ENCODE measurements around the gene FMO5.
A peak's percentile ranks its signal among the peaks of the same experiment; 100 is the strongest.
"Not testable (repeated sequence)": the region's sequence is repeated elsewhere in the genome, so short reads cannot be mapped to it uniquely, and the experiment has no call there.

Gene FMO5
- total RNA-seq, result 2.0 to 19.5 (median 7.0) reads per million in 18 experiments

GRCh38 chr1:147225193-147225730, at the start of gene FMO5:
FMO5 (minus strand) TSS chr1:147225339; CDS start chr1:147225029, 310 bp downstream.
- DNase-seq, result peak; percentile 69 to 70

- peak; percentile 34 to 62 for DNase-seq
Observed at GRCh38 chr1:147273409-147274336, 48.5 kb upstream of the FMO5 start.

DNA sequence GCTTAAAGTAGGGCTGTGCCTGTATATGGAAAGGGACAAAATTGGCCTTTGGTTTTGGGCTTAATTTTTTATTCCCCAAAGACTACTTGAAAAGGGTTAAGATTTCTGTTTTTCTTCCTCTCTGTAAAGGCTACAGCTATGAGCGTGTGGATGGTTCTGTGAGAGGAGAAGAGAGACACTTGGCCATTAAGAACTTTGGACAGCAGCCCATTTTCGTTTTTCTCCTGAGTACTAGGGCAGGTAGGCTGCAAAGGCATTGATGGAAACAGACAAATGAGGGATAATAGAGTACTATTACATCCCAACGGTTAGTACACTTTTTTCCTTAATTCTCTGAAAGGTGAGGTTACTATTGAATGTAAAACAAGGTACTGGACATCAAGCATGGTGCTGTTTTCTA, 46.9 kb upstream of the FMO5 start:
- no peak for DNase-seq

DNA sequence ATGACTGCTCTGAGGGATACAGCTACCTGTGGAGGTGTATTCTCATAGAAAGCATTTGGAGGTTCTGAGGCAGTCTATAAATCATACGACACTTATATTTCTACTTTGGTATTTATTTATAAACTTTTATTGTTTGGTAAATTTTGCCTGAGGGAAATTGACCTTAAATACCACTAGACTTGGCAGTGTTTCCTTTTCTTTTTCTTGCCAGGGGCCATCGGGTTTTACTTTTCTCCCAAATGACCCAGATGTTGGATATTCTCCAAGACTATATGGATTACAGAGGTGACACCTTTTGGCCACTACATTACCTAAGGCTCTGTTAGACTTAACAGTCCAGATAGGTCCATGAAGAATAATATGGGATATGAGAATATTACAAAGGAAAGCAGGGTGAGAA, 45.6 kb upstream of the FMO5 start:
- DNase-seq, result no peak

DNA sequence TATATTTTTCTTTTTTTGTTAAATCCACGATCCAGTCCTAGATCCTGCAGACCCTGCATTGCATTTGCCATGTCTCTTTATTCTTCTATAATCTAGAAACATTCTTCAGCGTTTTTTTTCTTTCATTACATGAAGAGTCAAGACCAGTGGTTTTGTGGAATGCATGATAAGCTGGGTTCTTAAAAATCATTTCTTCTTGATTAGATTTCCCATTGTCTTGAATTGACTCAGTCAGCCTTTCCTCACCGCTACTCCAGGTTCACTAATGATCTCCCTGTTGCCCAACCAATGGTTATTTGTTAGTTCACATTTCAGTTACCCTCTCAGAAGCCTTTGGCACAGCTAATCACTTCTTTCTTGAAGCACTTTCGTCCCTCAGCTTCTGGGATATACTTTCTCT, 42.6 kb upstream of the FMO5 start:
- no peak for DNase-seq

DNA sequence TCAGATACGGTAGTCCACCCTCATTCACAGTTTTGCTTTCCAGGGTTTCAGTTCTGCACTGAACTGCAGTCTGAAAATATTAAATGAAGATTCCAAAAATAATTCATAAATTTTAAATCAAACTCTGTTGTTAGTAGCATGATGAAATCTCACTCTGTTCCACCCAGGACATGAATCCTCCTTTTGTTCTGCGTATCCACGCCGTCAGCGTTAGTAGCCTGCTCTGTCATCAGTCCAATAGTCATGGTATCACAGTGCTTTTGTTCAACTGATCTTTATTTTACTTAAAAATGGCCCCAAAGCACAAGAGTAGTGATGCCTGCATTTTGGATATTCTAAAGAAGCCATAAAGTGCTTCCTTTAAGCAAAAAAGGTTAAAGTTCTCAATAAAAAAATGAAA, 41.2 kb upstream of the FMO5 start:
- no peak for DNase-seq

GRCh38 chr1:147264158-147264768, 39.1 kb upstream of the FMO5 start:
- DNase-seq, result no peak

DNA sequence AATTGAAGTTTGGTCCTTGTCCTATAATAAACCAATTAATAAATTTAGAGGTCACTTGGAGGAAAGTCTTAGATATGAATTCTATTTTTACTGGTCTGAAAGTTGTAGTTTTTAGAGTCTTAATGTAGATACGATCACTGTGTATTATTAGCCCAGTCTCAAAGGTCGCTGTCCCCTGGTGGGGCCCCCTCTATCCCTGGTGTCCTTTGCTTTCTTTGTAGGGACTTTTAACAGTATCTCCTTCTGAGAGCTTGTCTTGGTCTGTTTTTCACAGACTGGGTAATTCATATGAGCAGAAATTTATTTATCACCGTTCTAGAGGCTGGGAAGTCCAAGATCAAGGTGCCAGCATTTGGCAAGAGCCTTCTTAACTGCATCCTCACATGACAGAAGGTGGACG, 35.8 kb upstream of the FMO5 start:
- no peak for DNase-seq

DNA sequence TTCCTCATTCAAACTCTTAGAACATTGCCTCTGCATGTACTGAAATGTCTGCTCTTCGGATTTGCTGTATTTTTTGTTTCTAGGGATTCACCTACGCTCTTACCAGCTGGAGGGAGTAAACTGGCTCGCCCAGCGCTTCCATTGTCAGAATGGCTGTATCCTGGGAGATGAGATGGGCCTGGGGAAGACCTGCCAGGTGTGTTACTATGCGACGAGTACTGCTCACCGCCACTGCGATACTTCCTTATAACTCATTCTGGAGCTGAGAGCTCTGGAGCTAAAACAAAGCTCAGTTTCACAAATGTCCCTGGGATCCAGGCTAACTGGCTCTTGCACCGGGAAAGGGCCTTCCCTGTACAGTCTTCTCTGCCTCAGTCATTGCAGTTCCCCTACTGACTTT, 27.4 kb upstream of the FMO5 start:
- no peak for DNase-seq

- peak in 1 of 2 donors; percentile 5 for DNase-seq
Observed at GRCh38 chr1:147247656-147248238, 22.6 kb upstream of the FMO5 start.

DNA sequence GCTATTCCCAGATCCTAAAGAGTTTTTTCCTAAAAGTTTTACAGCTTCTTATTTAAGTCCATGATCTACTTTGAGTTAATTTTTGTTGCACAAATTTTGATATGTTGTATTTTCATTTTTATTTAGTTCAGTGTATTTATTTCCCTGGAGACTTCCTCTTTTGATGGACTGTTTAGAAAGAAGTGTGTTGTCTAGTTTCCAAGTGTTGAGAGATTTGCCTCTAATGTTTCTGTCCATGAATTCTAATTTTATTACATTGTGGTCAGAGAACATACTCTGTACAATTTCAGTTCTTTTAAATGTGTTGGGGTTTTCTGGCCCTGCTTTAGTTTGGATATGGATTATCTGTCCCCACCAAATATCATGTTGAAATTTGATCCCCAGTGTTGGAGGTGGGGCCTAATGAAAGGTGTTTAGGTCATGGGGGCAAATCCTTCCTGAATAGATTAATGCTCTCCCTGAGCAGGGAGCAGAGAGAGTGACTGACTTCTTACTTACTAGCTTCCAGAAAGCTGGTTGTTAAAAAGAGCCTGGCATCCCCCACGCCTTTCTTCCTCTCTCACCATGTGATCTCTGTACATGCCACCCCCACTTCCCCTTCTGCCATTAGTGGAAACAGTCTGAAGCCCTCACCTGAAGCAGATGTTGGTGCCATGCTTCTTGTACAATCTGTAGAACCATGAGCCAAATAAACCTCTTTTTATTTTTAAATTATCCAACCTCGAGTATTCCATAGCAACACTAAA, 21.9 kb upstream of the FMO5 start:
- DNase-seq, result peak; percentile 53 to 83

- DNase-seq, result no peak
Observed at GRCh38 chr1:147246044-147246690, 21.0 kb upstream of the FMO5 start.

- DNase-seq, result peak; percentile 85 to 89
Observed at GRCh38 chr1:147245586-147246021, 20.5 kb upstream of the FMO5 start.

- DNase-seq, result peak in 1 of 2 donors; percentile 14
Observed at GRCh38 chr1:147245129-147245528, 20.0 kb upstream of the FMO5 start.

- DNase-seq, result no peak
Observed at GRCh38 chr1:147243841-147244240, 18.7 kb upstream of the FMO5 start.

DNA sequence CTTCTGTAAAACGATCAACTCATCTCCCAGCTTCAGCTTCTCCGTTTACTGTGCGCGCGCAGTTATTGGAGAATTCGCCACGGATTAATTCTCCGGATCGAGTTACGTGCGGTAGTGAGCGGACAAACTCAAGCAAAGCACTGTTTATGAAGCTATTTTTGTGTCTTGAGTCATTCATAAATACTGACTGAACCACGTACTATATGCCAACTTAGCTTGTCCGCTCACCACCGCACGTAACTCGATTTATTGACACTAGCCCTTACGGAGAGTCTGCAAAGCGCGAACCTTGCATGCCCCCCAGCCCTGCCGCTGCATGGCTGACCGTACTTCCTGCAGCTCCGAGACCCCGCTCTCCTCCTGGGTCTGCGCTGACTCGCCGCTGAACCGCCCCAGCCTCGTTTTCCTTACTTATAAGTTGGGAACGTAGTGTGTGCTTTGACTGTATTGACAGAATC, 18.1 kb upstream of the FMO5 start:
- DNase-seq, result peak in 1 of 2 donors; percentile 39

- peak; percentile 97 to 98 for DNase-seq
Observed at GRCh38 chr1:147242449-147243227, 17.5 kb upstream of the FMO5 start, which contains the start of gene CHD1L. CHD1L (plus strand) TSS chr1:147242684; CDS start chr1:147242704, 20 bp downstream.

DNA sequence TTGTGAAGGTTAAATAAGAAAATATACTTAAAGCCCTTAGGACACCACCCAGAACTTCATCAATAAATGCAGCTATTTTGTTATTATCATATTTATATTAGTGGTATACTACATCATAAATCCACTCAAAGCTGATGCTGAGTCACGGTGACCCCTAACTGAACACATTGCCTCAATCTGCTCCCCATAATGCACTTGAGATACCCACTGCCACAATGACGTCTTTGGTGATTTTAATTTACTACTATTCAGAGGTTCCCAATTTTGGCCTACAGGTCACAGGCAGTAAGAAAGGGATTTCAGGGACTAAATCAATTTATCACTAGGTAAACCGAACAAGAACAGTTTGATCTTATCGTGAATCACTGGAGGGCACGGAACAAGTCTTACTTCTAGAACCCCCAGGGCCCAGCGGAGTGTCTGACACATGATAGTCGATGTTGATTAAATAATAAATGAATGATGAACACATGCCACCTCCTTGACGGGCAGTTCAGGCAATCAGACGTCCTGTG, 16.9 kb upstream of the FMO5 start:
- peak in 1 of 2 donors; percentile 3 for DNase-seq

DNA sequence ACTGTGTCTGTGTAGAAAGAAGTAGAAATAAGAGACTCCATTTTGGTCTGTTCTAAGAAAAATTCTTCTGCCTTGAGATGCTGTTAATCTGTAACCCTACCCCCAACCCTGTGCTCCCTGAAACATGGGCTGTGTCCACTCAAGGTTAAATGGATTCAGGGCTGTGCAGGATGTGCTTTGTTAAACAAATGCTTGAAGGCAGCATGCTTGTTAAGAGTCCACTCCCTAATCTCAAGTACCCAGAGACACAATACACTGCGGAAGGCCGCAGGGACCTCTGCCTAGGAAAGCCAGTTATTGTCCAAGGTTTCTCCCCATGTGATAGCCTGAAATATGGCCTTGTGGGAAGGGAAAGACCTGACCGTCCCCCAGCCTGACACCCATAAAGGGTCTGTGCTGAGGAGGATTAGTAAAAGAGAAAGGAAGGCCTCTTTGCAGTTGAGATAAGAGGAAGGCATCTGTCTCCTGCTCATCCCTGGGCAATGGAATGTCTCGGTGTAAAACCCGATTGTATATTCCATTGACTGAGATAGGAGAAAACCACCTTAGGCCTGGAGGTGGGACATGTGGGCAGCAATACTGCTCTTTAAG, 15.1 kb upstream of the FMO5 start:
- not testable (repeated sequence) for DNase-seq
